ENCODE data around the gene TCAP.

TCAP gene

DNA sequence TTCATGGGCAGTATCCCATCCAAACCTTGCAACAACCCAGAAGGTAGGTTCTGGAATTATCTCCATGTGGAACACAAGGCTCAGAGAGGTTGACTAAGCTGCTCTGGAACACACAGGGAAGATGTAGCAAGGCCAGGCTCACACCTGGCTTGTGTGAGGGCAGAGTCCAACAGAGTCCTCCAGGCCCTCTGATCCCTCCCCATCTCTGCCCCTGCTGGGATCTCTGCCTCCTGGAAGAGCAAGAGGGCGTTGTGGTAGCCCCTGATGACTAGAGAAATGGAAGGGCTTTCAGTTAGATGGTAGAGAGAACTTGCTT is 45.4 kb upstream of the TCAP start:
- no peak overlapping the region for H3K4me3 ChIP-seq (replicated peaks; ENCODE audit: low read depth, low read length)
- no peak for DNase-seq (ENCODE audit: extremely low read depth, low read depth)
- TF ChIP-seq, protein P1, sequence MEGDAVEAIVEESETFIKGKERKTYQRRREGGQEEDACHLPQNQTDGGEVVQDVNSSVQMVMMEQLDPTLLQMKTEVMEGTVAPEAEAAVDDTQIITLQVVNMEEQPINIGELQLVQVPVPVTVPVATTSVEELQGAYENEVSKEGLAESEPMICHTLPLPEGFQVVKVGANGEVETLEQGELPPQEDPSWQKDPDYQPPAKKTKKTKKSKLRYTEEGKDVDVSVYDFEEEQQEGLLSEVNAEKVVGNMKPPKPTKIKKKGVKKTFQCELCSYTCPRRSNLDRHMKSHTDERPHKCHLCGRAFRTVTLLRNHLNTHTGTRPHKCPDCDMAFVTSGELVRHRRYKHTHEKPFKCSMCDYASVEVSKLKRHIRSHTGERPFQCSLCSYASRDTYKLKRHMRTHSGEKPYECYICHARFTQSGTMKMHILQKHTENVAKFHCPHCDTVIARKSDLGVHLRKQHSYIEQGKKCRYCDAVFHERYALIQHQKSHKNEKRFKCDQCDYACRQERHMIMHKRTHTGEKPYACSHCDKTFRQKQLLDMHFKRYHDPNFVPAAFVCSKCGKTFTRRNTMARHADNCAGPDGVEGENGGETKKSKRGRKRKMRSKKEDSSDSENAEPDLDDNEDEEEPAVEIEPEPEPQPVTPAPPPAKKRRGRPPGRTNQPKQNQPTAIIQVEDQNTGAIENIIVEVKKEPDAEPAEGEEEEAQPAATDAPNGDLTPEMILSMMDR (IDR thresholded peaks at IDR 0.05; ENCODE audit: low read depth, low read length, missing control alignments) = no peak

DNA sequence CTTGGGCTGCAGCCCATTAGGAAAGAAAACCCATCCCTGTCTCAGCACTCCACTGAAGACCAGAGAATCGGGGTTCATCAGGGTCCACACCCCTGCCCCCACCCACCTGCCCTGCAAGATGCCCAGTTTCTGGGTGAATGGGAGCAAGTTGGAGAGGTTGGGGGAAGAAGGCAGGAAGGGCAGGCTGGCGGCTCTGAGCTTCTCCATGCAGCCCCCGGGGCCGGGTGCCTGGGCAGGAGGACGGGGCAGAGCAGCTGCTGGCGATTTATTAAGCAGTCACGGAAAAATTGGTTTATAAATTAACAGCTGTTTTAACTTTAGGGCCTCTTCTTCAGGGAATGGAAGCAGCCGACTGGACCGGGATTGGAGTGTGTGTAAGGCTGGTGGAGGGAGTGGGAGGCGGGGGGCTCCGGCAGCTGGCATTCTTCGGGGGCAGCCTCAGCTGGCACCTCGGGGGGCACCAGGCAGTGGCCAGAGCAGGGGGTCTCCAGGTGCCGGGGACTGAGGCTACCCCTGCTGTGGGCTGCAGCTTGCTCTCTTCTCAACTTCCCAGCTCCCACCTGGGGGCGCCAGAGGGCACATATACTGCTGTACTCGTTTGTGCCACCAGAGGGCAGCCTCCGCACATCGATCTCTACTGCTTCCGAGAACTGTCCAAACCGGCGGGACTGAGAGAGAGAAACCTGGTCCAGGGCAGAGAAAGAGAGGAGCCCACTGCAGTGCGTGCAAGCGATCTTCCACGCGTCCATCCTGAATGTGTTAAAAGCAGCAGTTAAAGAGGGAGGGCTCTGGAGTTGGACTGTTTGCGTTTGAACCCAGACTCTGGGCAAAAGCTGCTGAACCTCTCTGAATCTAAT is 43.4 kb upstream of the TCAP start:
- peak; percentile 56 for DNase-seq (ENCODE audit: extremely low read depth, low read depth)
- TF ChIP-seq, protein P1 (IDR thresholded peaks at IDR 0.05; ENCODE audit: low read depth, low read length, missing control alignments) = peak; percentile 100
- no peak overlapping the region for H3K4me3 ChIP-seq (replicated peaks; ENCODE audit: low read depth, low read length)

DNA sequence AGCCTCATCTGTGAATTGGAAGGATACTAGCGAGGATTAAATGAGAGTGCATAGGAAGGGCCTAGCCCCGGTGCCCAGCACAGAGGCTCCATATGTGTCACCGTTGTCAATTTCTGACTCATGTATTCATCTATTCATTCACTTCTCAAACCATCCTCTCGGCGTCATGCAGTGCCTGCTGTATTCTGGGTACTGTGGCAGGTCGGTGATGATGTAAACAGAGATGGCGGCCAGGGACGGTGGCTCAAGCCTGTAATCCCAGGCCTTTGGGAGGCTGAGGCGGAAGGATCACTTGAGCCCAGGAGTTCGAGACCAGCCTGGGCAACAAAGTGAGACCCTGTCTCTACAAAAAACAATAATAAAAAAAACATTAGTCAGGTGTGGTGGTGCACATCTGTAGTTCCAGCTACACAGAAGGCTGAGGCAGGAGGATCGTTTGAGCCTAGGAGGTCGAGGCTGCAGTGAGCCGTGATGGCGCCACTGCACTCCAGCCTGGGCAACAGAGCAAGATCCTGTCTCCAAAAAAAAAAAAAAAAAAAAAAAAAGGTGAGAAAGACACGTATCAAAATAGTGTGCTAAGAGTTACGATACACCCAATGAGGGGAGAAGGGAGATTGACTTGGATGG is 42.7 kb upstream of the TCAP start:
- DNase-seq (ENCODE audit: extremely low read depth, low read depth) = no peak
- TF ChIP-seq, protein P1 (IDR thresholded peaks at IDR 0.05; ENCODE audit: low read depth, low read length, missing control alignments) = no peak
- H3K4me3 ChIP-seq (replicated peaks; ENCODE audit: low read depth, low read length) = no peak overlapping the region

DNA sequence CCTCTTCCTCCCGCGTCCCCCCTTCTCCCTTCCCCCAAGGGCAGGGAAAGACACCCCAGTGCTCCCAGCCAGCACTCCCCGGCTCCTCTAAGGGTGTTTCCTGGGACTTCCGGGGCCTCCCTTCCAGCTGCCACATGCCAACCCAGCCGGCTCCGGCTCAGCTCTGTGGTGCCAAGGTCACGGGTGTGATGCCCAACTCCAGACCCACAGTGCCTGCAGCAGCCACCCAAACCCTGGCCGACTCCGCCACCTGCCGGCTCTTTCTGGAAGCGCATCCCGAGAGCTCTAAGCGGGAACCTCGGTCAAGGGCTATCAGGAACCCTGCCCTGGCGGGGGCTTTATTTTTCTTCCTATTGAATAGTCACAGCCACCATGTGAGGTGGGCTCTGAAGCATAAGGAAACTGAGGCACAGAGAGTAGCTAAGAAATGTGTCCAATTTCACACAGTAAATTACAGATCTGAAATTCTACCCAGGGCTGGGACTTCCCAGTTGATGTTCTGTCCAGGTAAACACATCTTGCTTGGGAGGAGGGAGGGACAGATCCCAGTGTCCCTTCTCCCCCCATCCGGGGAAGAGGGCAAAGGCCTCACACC is 41.7 kb upstream of the TCAP start:
- TF ChIP-seq, protein P1 (IDR thresholded peaks at IDR 0.05; ENCODE audit: low read depth, low read length, missing control alignments) = peak; percentile 95
- no peak overlapping the region for H3K4me3 ChIP-seq (replicated peaks; ENCODE audit: low read depth, low read length)
- DNase-seq (ENCODE audit: extremely low read depth, low read depth) = no peak

DNA sequence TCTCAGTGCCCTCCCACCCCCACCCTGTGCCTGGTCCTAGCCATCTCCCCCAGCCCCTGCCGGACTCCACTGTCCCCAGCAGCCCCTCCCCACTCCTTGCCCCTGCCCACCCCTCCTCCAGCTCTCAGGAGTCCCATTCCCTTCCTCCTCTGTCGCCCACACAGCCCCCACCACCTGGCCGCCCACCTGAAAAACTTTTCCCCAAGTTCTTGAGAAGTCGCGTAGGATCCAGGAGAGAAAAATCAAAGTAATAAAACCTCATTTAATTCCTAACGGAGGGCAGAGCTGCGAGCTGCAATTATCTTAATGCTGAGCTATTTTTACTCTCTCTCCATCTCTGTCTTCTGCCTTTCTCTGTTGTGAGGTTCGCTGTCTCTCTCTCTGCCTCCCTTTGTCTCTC is 40.8 kb upstream of the TCAP start:
- no peak for DNase-seq (ENCODE audit: extremely low read depth, low read depth)
- H3K4me3 ChIP-seq (replicated peaks; ENCODE audit: low read depth, low read length) = no peak overlapping the region
- TF ChIP-seq, protein P1 (IDR thresholded peaks at IDR 0.05; ENCODE audit: low read depth, low read length, missing control alignments) = no peak

DNA sequence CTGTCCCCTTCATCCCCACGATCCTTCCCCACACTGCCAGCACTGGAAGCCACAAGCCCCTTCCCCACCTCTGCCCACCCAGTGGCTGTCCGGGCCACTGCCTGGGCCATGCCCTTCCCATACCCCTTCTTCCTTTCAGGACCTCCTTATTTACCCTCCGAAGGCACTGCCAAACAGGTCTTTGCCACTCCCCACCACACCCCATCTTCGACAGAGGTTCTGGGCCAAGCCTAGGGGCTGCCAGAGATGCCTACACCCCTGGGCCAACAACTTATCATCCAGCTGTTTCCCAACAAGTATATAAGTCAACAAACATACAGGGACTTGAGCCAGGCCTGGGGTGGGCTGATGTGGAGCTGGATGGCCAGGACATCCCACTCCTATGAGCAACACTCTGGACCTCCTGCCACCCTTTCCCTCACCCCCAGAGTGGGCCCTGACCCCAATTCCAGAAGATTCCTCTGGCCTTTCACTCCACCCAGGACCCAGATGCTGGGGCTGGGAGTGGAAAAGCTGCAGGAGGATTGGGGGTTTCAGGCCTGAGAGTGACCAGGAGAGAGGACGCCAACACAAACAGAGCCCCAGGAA is 39.9 kb upstream of the TCAP start:
- H3K4me3 ChIP-seq (replicated peaks; ENCODE audit: low read depth, low read length) = no peak overlapping the region
- TF ChIP-seq, protein P1 (IDR thresholded peaks at IDR 0.05; ENCODE audit: low read depth, low read length, missing control alignments) = no peak
- DNase-seq (ENCODE audit: extremely low read depth, low read depth) = no peak
